ENCODE results near the gene LIPH. TPM values are rescaled to one million over a fixed set of nuclear protein-coding genes. Genes with fewer than 3 reads are reported as not detected.

Gene LIPH
- total and polyA plus RNA-seq, 2 of the 8 experiments (the other 6 are each of a cell fraction or from before 2014, with no cell fraction given): 0.08 TPM; not detected in 1

- H2BK12ac ChIP-seq (ENCODE audit: low read depth, low read length): peak overlapping the region; percentile 39; the same call in 1 of the 2 replicates
- POLR2A ChIA-PET (ENCODE audit: partially characterized antibody): interaction anchor here (1.0 to 2.1 kb wide), 8 partner anchors 10 to 351 kb away, joined by 3 to 11 read pairs (median 6); partner anchors contain the start of gene TRA2B
- 57% methylated on average over 9 of the region's 9 CpGs; no CpG with 5 or more reads in 1 of the 2 experiments for WGBS, 2 experiments (ENCODE audit: extremely low coverage in 1 of 2, insufficient coverage in 1 of 2, insufficient read length in 1 of 2, insufficient replicate concordance in 2 of 2, low coverage in 1 of 2, low lambda C conversion rate in 2 of 2, missing lambda C conversion rate in 1 of 2)
These were observed 33.1 kb upstream of the LIPH start for GRCh38 chr3:185585518-185585858.

More at GRCh38 chr3:185585518-185585858, 33.1 kb upstream of the LIPH start:
- H3K79me2 ChIP-seq (ENCODE audit: control insufficient read depth in 1 of 2, insufficient read depth in 2 of 2, low read length in 2 of 2): peaks cover 25 to 76% of the 10 kb centered on the region in 2 experiments
- H2AFZ ChIP-seq (ENCODE audit: low read length): no peak overlapping the region
- DNase-seq (ENCODE audit: low read depth in 1 of 2, low spot score in 2 of 2) (no peak), FAIRE-seq (no peak)
- peak overlapping the region; percentile 1; the same call in 1 of the 2 replicates for H2BK5ac ChIP-seq (ENCODE audit: low read depth, low read length)
- no peak overlapping the region for H3K14ac ChIP-seq (ENCODE audit: insufficient read length)
- H3K27ac ChIP-seq (ENCODE audit: low read depth, low read length): peak overlapping the region; percentile 82
- H3K4me1 ChIP-seq (replicated peaks in 1 of 4; ENCODE audit: control insufficient read depth in 3 of 4, insufficient read depth in 4 of 4, low read length in 3 of 4): peaks cover 0 to 22% (median 9%) of the 10 kb centered on the region in 4 experiments; a peak in 6 of 7 replicates
- no peak overlapping the region for H2BK20ac ChIP-seq (ENCODE audit: low read length)
- no peak overlapping the region for H4K91ac ChIP-seq (replicated peaks; ENCODE audit: insufficient read length, low read length)
- H4K8ac ChIP-seq (ENCODE audit: extremely low read depth, insufficient read depth, low read length): no peak overlapping the region
- no peak overlapping the region; the same call in 1 of the 2 replicates for H2AK5ac ChIP-seq (ENCODE audit: low read depth, low read length)
- CTCF ChIA-PET (ENCODE audit: partially characterized antibody): interaction anchor here (0.6 to 1.6 kb wide), 5 partner anchors 10 to 195 kb away, joined by 3 to 6 read pairs (median 3); no protein-coding TSS in a partner anchor
- H3K9me3 ChIP-seq (ENCODE audit: insufficient read depth in 2 of 2, low read depth in 1 of 2, low read length in 1 of 2): no peaks in the 10 kb centered on the region
- peak overlapping the region; percentile 46; the same call in 1 of the 2 replicates for H2BK15ac ChIP-seq (ENCODE audit: low read length)
- H3K36me3 ChIP-seq (ENCODE audit: control insufficient read depth in 2 of 4, insufficient read depth in 4 of 4, low read length in 3 of 4): peaks cover 0 to 6% (median 0%) of the 10 kb centered on the region in 4 experiments; a peak in 2 of 8 replicates
- H2BK120ac ChIP-seq (replicated peaks; ENCODE audit: low read depth, low read length): no peak overlapping the region
- peak overlapping the region in 3 of 4 experiments; percentile 8 to 85 (median 68); a peak in 6 of 7 replicates for H3K9ac ChIP-seq (replicated peaks in 1 of 4; ENCODE audit: extremely low read depth in 1 of 4, low read depth in 3 of 4, low read length in 3 of 4)
- H3K18ac ChIP-seq (ENCODE audit: extremely low read depth, low read length): no peak overlapping the region
- peaks cover 12% of the 10 kb centered on the region for H3K79me1 ChIP-seq (ENCODE audit: low read depth, low read length)
- peak overlapping the region; percentile 88 to 90 for H3K4me2 ChIP-seq (ENCODE audit: insufficient read depth in 1 of 2, low read depth in 2 of 2, low read length in 2 of 2)
- H3K56ac ChIP-seq (replicated peaks; ENCODE audit: insufficient read length, low read depth, low read length): no peak overlapping the region
- H3K23ac ChIP-seq (ENCODE audit: insufficient read length): no peak overlapping the region
- H4K20me1 ChIP-seq (replicated peaks in 1 of 2; ENCODE audit: control insufficient read depth in 1 of 2, insufficient read depth in 2 of 2, low read length in 2 of 2): peaks cover 11% of the 10 kb centered on the region in 2 experiments
- H3K27me3 ChIP-seq (replicated peaks in 1 of 4; ENCODE audit: control insufficient read depth in 3 of 4, extremely low read depth in 1 of 4, insufficient read depth in 3 of 4, low read length in 3 of 4): no peaks in the 10 kb centered on the region
- peak overlapping the region; percentile 33 to 87 (median 64); a peak in 7 of 8 replicates for H3K4me3 ChIP-seq (ENCODE audit: extremely low read depth in 1 of 4, insufficient read depth in 2 of 4, low read depth in 3 of 4, low read length in 4 of 4)
- H3K4ac ChIP-seq (replicated peaks; ENCODE audit: insufficient read length, low read depth, low read length): no peak overlapping the region
- H4K5ac ChIP-seq (ENCODE audit: insufficient read length, low read depth, low read length): no peak overlapping the region
- H3K23me2 ChIP-seq (ENCODE audit: low read depth, low read length): peaks cover 12% of the 10 kb centered on the region
- TF ChIP-seq SP1 (IDR thresholded peaks at IDR 0.05; ENCODE audit: low read depth, low read length) (no peak), JUND (IDR thresholded peaks at IDR 0.05; ENCODE audit: low read length) (no peak), TAF1 (IDR thresholded peaks at IDR 0.05; ENCODE audit: low read depth, low read length) (no peak), USF2 (IDR thresholded peaks at IDR 0.05; ENCODE audit: low read length) (no peak), CHD1 (IDR thresholded peaks at IDR 0.05; ENCODE audit: low read depth, low read length) (no peak), SAP30 (IDR thresholded peaks at IDR 0.05; ENCODE audit: insufficient read depth, insufficient replicate concordance, low read length) (no peak), SIRT6 (IDR thresholded peaks at IDR 0.05; ENCODE audit: low read length) (no peak), SP2 (IDR thresholded peaks at IDR 0.05; ENCODE audit: low read length) (no peak), TCF12 (IDR thresholded peaks at IDR 0.05; ENCODE audit: low read depth, low read length) (no peak), SIN3A (conservative IDR thresholded peaks at IDR 0.05 in 1 of 2, IDR thresholded peaks at IDR 0.05 in 1 of 2; ENCODE audit: low read depth in 1 of 2, low read length in 2 of 2) (no peak)

All from H1 (cell line).